DOHH2 (cell line): Measurements from ENCODE around the gene ADCY6.

Experiments
- CTCF ChIP-seq: fragments of 200-600 bp; sonication (generic); IDR thresholded peaks from one replicate; pipeline ENCODE4 v1.5.1; 2014; ENCODE audit warnings: antibody characterized with exemption, mild to moderate bottlenecking, low read depth, low read length; ENCODE audit not compliant: poor library complexity, severe bottlenecking
- EZH2phosphoT487 ChIP-seq: fragments of 200-600 bp; sonication (generic); IDR thresholded peaks from 2 replicates; pipeline ENCODE4 v1.6.1; 2017; ENCODE audit warnings: borderline replicate concordance, mild to moderate bottlenecking, antibody characterized with exemption, low read length, moderate library complexity, mixed read lengths

GRCh38 chr12:48803675-48804074 is 14.8 kb upstream of the ADCY6 start:
- no peak for TF ChIP-seq CTCF
- TF ChIP-seq EZH2phosphoT487 = no peak
